ENCODE measurements around the gene ANKRD13B.
"Not testable (repeated sequence)": the region's sequence is repeated elsewhere in the genome, so short reads cannot be mapped to it uniquely, and the experiment has no call there.

ANKRD13B gene

DNA sequence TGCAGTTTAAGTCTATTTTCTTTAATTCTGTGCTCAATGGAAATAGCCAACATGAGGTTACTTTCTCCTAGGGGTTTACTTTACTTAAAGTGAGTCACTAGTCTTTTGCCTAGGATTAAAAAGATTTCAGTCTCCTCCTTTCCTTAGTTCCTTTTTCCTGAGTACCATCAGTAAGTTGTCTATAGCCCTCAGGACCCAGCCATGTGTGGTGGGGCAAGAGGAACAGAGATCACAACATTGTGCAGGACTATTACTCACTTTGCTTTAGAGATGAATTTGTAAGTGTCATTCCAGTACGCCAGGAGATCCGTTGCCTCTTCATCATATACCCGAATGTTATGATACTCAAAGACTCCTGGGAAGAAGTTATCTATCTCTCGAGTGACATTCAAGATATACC is 57.5 kb downstream of the ANKRD13B start:
- DNase-seq: no peak

DNA sequence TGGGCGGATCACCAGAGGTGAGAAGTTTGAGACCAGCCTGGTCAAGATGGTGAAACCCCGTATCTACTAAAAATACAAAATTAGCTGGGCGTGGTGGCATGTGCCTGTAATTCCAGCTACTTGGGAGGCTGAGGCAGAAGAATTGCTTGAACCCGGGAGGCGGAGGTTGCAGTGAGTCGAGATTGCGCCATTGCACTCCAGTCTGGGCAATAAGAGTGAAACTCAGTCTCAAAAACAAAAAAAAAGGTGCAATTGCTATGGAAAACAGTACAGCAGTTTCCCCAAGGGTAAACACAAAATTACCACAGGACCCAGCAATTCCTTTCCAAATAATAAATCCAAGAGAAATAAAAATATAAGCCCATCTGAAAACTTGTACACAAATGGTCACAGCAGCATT is 59.0 kb downstream of the ANKRD13B start:
- DNase-seq: not testable (repeated sequence)

DNA sequence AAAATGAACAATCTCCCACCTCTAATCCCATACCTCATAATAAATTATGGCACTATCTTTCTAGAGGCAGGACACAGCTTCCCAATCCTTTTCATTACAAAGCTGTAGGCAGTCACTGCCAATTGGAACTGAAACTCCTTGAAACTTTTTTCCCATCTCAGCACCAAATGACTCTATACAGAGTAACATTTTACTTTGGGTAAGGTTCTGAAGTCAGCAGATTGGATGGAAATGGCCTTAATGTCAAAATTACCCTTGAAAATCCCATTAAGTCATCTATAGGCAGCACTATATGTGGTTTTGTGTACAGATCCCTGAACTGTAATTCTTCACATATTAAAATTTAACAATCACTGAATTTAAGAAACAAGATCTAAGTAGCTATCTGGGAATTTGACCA is 60.0 kb downstream of the ANKRD13B start:
- no peak for DNase-seq

DNA sequence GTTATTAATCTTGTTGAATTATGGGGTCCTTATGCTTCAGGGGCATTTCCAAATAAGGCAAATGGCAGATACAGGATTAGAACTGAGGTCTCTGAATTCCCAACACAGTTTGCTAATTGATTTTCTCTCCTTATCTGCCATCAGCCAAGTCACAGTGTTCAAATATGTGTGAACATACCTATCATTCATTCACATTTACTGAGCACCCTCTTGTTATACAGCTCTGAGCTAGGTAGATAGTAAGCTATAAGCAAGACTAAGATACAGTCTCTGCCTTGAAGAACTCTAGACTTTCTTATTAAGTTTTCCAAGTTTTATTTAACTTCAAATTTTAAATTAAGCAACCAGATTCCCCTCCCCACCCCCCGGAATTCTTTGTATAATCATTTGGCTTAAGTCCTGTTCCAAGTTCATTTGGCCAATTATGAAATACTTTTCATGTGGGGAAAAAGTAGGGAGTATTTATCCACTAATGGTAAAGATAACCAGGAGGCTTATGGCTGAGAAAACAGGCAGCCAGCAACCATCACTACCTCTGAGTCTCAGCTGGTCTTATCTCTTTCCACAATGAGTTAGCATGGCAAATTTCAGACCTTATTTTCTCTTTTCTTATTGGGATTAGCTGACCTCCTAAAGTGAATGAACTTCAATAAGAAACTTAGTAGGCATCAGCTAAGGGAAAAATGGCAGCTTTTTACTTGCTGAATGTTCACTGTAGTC is 61.2 kb downstream of the ANKRD13B start:
- no peak for DNase-seq

DNA sequence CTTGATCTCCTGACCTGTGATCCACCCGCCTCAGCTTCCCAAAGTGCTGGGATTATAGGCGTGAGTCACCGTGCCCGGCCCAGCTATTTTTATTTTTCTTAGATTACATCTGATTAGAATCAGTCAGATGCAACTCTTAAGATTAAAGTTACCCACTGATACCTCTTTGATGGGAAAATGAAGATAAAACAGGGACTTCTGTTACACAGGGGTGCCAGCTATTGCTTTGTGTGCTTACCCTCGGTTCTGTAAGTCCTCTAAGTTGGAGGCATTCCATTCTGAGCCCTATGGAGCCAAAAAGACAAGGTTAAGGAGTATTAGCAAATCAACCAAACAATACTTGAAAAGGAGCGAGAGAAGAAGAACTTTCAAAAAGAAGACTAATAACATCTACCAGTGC is 62.4 kb downstream of the ANKRD13B start:
- no peak for DNase-seq

DNA sequence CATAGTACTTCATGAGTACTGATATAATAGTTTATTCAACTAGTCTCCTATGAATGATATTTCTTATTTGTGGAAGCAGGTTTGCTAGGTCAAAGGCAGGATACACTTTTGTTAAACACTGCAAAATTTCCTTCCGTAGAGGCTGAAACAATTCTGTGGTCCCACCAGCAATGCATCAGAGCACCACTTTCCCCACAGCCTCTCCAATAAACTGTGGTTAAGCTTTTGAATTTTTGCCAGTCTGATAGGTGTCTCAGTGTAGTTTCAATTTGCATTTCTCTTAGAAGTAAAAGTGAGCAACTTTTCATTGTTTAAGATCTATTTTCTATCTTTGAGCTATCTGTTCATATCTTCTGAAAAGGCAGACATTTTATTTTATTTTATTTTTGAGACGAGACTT is 66.2 kb downstream of the ANKRD13B start:
- DNase-seq: no peak

DNA sequence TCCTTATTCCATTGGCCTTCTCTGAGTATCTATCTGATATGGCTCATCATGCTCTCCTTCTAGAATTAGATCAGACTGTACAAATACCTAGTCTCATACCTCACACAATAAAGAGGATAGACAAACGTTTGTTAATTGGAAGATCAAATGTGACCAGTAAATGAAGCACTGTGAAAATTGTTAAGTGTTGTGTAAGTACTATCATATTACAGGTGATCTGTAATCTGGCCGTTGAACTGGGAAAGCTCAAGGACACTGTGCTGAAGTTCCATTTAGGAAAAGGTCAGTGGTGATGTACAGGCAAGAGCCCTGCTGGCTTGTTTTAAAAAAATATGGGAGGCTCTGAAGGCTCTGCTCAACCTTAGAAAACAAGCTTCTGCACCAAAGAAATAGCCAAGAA is 68.3 kb downstream of the ANKRD13B start:
- DNase-seq: no peak

DNA sequence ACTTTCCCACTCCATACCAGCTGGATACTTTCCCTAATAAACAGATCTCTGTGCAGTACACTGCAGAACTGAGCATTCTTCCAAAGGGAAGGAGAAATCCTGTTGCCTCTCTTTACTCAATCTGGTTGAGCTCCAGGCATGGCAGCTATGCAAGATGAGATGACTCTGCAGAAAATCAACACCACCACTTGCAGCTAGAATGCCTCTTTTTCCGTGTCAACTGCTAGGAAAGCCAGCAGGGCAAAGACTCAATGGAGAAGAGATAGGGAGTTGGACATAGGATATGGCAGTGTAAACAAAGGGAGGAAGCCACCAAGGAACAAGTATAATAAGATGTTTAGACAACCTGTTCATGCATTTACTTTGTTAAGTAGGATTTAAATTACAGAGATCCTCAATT is 70.2 kb downstream of the ANKRD13B start:
- DNase-seq: no peak
